Epithelial cell of prostate (primary cell): ENCODE data around the gene PLD1.

Experiments used
- DNase-seq: peaks from one replicate; pipeline ENCODE4 v3.0.0-alpha.2; 2011; ENCODE audit warnings: low read depth, low spot score
- H3K27ac ChIP-seq: fragments of 450-650 bp; 2 replicates; pipeline ENCODE4 v1.5.1; 2017; ENCODE audit warnings: mild to moderate bottlenecking

The PLD1 gene

DNA sequence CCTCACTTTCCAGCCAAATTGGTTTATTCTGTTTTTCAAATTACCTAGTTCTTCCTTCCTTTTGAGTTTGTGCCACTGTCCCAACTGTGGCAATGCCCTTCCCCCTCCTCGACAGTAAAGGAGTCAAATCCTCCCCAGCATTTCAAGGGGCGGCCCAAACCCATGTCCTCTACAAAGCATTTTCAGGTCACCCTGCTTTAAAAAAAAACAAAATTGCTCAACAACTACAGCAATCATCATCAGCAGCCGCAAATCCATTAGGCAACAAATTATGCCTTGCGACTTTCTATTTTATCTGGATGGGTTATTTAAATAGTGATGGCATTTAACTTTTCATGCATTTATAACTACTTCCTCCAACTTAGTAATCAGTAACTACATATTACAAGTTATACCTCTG lies 32.7 kb downstream of the PLD1 start:
- peak overlapping the region; percentile 8 for H3K27ac ChIP-seq
- DNase-seq, result no peak

GRCh38 chr3:171776839-171777583 lies 33.3 kb downstream of the PLD1 start:
- no peak for DNase-seq
- H3K27ac ChIP-seq, result peak overlapping the region; percentile 8

DNA sequence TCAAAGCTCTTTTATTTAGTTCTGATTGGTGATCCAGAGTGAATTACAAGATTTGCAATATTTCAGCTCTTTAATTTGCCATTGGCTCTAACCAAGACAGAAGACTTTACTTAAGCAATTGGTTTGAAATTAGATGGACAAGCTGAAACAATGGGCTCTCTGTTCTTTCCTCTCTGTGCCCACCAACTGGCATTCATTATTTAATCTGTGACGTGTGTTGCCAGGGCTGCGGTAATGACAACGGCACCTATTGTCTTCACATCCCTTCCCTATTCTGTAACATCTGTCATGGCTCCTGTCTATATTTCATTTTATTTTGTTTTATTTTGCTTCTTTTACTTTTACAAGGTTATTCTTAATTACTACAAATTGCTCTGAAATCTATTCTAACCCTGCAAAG lies 33.9 kb downstream of the PLD1 start:
- no peak overlapping the region for H3K27ac ChIP-seq
- no peak for DNase-seq

- no peak overlapping the region for H3K27ac ChIP-seq
- no peak for DNase-seq
Measured at GRCh38 chr3:171775943-171776342, 34.3 kb downstream of the PLD1 start.

DNA sequence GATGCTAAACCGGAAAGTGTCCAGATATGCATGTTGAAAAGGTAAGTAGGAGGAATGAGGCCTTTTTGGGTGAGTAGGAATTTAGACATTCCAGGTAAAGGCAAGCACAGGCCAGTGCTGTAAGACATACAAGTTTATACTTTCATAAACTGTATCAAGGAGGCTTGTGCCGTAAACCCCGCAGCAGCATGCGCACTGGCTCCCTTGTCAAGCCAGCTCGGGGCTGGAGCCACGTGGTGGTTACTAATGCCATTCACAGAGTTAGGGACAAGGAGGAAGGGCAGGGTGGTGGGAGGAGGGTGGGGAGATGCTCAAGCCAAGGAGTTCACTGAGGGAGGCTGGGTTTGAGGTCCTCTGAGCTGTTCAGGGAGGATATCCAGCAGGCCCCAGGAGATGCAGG lies 35.8 kb downstream of the PLD1 start:
- no peak overlapping the region for H3K27ac ChIP-seq

GRCh38 chr3:171772427-171773056 lies 37.7 kb downstream of the PLD1 start:
- no peak for DNase-seq
- H3K27ac ChIP-seq, result no peak overlapping the region

More for the DNA sequence above, 35.8 kb downstream of the PLD1 start:
- no peak for DNase-seq

DNA sequence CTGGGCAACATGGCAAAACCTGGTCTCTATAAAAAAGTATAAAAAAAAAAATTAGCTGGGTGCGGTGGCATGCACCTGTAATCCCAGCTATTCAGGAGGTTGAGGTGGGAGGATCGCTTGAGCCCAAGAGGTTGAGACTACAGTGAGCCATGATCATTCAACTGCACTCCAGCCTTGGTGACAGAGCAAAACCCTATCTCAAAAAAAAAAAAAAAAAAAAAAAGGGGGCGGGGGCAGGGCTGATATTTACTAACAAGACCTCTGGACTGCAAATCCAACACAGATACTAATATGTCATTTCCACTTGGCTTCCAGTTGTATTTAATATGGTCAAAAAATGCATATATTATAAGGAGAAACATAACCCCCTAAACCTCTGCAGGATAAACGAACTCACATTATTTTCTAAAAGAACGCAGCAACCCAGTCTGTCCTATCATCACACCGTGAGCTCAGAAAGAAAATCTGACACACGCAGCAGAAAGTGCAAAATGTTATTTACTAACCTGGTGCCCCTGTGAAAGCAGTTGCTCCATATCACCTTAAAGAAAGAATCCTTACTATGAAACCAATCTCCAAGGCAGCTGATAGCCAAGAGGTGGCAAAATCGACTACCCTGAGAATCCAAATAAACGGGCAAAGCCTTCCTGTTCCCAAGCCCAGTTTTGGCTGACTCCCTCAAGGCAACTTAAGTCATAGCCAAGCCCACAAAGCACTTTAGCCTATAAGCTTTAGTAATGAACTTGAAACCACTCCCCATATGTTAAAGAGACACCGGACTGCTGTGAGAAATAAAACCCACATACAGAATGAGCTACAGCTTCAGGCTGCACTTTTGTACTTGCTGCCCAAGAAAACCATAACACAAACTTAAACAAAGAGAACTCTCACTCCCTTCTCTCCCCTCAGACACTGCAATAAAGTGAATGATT lies 39.3 kb downstream of the PLD1 start:
- H3K27ac ChIP-seq, result peak overlapping the region; percentile 39
- DNase-seq, result peak; percentile 79

DNA sequence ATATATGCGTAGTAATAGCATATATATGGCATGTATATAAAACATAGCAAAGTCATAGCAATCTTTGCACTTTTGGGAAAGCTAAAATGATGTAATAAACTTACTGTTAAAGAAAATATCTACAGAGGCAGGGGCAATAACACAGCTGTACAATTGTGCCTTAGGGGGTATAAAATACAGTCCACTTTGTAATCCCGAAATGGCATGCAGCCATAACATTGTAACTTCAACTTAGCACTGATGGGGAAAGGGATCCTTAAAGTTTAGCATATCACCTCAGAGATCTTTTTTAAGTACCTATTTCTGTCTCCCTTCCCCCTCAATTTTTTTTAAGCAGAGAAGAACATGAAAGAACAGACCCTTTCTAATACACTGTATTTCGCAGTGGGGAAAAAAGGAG lies 40.8 kb downstream of the PLD1 start:
- H3K27ac ChIP-seq, result no peak overlapping the region
- DNase-seq, result no peak

GRCh38 chr3:171768986-171769385 lies 41.3 kb downstream of the PLD1 start:
- no peak overlapping the region for H3K27ac ChIP-seq
- DNase-seq, result no peak

DNA sequence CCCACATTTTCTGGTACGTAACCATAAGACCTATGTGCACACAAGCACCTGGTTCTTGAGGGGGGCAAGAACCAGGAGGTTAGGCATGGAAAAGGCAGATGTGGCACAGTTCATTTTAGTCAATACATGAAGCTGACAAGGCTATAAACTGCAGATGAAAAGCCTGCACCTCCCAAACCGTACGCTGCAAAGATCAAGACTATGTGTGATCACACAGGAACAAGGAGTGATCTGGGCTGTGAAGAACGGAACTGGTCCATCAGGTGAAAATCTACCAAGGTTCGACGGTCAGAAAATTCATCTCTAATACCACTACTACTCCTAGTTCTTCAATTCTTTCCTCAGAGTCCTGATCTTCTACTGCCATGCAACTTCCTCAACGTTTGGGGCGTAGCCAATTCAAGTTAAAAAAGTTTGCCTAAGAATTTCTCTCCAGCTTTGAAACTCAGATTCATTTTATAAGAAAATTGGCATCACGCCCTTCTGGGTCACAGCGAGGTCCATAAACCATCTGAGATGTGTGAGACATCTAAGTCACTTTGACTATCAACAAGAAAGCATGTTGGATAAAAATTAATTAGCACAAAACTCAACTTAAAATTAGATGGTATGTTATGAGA lies 41.9 kb downstream of the PLD1 start:
- no peak overlapping the region for H3K27ac ChIP-seq
- no peak for DNase-seq

- no peak overlapping the region for H3K27ac ChIP-seq
- no peak for DNase-seq
Measured at GRCh38 chr3:171765511-171765887, 44.8 kb downstream of the PLD1 start.

GRCh38 chr3:171763392-171763791 lies 46.9 kb downstream of the PLD1 start:
- H3K27ac ChIP-seq, result no peak overlapping the region
- no peak for DNase-seq

GRCh38 chr3:171760477-171760876 lies 49.8 kb downstream of the PLD1 start:
- DNase-seq, result no peak

DNA sequence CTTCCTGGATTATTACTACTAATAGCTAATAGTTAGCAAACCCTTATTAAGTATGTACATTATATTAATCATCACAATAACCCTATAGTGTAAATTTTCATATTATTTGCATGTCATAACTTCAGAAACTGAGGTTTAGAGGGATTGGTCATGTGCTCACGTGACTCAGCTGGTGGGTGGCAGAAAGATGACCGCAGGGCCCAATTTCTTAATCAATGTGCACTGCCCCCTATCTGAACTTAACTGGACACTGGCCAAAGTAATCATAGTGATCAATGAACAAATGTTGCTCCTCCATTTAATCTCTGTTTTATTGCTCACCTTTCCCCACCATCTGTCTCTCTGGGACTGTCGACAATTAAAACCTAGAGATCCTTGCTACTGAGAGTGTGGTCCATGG lies 52.2 kb downstream of the PLD1 start:
- H3K27ac ChIP-seq, result no peak overlapping the region

More at GRCh38 chr3:171760477-171760876, 49.8 kb downstream of the PLD1 start:
- H3K27ac ChIP-seq, result no peak overlapping the region

DNA sequence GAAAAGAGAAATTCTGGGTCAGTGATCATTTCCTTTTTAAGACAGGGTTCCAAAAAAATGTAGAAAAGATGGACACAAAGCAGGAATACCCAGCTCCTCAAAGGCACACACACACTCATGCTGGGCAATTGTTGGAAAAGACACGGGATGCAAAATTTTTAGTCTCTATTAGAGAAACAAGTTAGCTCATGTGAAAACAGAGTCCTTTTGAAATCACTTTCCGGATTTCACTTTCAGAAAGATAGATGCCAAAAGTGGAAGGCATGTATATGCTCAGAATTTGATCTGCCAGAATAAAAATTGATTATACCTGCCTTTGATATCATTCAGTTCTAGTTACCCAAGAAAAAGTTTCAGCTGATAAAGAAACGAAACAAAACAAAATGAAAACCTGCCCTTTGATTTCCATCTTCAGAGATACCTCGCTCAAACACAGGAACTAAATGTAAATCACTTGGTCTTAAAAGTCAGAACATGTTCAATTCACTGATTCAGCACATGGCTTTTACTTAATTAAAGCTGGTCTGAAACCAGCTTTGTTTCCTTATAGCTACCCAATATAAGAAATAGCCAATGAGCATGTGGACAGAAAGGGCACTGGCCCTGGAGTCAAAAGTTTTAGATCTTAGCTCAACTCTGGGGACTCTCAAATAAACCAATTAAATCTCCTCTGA lies 52.8 kb downstream of the PLD1 start:
- DNase-seq, result no peak
- peak overlapping the region; percentile 12 for H3K27ac ChIP-seq

More for the DNA sequence above, 52.2 kb downstream of the PLD1 start:
- no peak for DNase-seq

DNA sequence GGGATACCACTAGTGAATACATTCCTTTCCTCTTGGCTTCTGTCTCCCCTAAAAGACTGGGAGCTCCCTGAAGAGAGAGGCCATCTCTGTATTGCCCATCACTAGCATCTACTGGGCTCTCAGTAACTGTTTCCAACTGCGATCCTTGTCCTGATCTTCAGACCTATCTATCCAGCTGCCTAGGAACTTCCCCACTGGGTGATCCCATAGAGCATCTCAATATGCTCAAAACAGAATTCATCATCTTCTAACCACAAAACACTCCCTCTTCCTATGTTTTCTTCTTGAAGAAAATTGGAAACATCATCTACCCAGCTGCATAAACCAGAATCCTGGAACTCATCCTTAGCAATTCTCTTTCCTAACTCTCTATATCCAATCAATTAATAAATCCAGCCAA lies 54.6 kb downstream of the PLD1 start:
- no peak overlapping the region for H3K27ac ChIP-seq
- DNase-seq, result no peak

- peak overlapping the region; percentile 85 for H3K27ac ChIP-seq
- no peak for DNase-seq
Measured at GRCh38 chr3:171755015-171755589, 55.2 kb downstream of the PLD1 start.

DNA sequence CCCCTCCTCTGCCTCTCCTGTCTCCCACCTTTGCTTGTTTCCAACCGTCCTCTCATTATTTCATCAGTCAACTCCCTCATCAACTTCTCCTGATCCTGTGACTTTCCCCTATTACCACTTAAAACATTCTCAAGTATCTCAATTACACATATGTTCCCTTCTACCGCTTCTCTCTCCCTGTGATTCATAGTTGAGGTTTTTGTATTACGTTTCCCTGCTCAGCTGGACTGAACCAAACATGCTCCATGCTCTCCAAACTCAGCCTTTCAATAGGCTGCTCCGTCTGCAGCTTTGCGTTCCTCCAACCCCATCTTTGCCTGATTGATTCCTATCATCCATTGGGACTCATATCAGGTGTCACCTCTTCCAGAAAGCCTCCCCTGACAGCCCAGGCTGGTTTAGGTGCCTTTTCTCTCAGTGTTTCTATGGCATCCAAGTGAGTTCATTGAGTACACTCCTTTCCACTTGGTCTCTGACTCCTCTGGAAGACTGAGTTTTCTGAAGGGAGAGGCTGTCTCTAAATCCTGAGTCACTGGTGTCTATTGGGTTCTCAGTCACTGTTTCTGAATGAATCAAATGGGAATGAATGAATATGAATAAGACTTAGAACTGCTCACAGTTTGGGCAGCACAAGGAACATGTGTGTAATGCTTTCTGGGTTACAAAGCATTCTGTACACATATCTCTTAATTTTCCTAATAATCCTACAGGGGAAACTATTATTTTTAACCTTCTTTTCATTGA lies 56.4 kb downstream of the PLD1 start:
- H3K27ac ChIP-seq, result peak overlapping the region; percentile 85
- DNase-seq, result peak; percentile 86

DNA sequence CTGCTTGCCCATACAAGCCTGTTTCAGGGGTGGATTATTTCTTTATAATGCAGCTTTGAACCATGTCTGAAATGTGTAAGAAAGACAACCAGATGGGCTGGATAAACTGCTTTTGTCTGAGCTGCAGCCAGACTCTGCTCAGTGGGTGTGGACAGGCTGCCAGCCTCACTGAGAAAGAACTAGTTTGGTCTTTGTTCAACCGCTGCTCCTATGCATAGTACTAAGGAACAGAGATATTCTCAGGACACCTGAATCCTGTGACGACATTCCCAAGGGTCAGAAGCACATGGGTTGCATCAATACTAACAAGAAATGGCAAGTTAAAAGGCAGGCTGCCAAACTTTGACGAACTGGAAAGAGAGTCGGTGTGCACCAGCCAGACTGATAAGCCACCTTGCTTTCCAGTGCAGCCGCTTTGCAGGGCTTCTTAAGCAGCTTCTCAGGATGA lies 57.2 kb downstream of the PLD1 start:
- peak overlapping the region; percentile 85 for H3K27ac ChIP-seq
- DNase-seq, result peak; percentile 98
